Adrenal gland (tissue), 5 donors: ENCODE results near the gene HOXD10.

Source experiments
- POLR2A ChIP-seq, 2 donors: fragments of 450-650 bp; IDR thresholded peaks; one replicate each; pipeline ENCODE4 v1.6.1; 2017; ENCODE audit warnings: antibody characterized with exemption in 2 of 2, mild to moderate bottlenecking in 2 of 2, moderate library complexity in 1 of 2
- TF ChIP-seq, protein P1 (sequence below), 6 experiments: fragments of 450-650 bp in 4 of 6; fragments of 200-600 bp in 2 of 6; sonication (generic) in 1 of 6; IDR thresholded peaks; 1 replicate in 5 of 6; 2 replicates in 1 of 6; pipeline versions ENCODE4 v1.5.1 to v1.8.0; 2016 to 2021; ENCODE audit warnings: antibody characterized with exemption in 6 of 6, mild to moderate bottlenecking in 2 of 6, moderate library complexity in 1 of 6
- donor health status: DM: no; HTN: no; CAD: no.

DNA sequence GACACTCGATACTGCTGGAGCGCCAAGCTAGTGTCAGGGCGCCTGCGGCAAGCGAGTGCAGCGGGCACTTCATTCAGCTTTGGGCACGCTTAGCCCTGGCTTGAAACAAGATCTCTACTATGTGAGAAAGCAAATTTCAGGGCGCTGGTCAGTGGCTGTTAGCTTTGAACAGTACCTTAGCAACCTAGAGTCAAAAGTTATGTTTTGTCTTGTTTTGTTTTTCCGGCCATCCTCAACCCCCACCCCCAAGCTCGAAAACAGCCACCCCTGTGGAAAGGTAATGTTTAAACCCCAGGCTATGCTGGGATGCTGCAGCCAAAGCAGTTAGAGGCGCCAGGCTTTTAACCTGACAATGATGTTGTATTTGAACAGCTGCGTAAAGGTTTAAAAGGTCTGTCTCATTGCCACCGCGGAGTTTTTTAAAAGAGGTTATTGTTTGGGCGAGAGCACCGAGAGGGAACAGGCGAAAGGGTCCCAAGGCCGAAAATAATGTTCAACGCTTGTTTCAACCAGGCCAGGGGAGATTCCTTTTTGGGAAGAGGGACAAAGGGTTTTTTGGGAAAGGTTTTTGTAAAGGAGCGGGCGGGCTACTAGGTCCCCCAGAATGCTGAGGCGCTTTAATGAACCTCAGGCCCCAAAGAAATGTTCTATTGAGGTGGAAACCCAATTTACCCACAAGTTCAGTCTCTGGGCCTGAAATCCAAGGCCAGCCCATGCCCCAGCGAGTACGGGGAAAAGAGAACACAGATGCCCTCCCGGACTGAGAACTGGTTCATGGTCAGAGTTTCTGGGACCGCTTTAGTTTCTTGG, 2.3 kb upstream of the HOXD10 start:
- TF ChIP-seq POLR2A (IDR thresholded peaks at IDR 0.05), result no peak
- TF ChIP-seq, protein P1, sequence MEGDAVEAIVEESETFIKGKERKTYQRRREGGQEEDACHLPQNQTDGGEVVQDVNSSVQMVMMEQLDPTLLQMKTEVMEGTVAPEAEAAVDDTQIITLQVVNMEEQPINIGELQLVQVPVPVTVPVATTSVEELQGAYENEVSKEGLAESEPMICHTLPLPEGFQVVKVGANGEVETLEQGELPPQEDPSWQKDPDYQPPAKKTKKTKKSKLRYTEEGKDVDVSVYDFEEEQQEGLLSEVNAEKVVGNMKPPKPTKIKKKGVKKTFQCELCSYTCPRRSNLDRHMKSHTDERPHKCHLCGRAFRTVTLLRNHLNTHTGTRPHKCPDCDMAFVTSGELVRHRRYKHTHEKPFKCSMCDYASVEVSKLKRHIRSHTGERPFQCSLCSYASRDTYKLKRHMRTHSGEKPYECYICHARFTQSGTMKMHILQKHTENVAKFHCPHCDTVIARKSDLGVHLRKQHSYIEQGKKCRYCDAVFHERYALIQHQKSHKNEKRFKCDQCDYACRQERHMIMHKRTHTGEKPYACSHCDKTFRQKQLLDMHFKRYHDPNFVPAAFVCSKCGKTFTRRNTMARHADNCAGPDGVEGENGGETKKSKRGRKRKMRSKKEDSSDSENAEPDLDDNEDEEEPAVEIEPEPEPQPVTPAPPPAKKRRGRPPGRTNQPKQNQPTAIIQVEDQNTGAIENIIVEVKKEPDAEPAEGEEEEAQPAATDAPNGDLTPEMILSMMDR (IDR thresholded peaks at IDR 0.05), result no peak
